H1 (cell line): ENCODE data around the gene COMMD1. TPM values are rescaled to one million over a fixed set of nuclear protein-coding genes. Genes with fewer than 3 reads are reported as not detected.

ENCODE experiments used
- CTCF ChIA-PET: fragments of 300-600 bp; sonication (Branson Sonifier 250); formaldehyde crosslinking; loops from one replicate; lab custom pipeline; 2021; ENCODE audit not compliant: partially characterized antibody; lab: Charles Lee
- POLR2A ChIA-PET: fragments of 300-600 bp; sonication (Branson Sonifier 250); formaldehyde crosslinking; loops from one replicate; lab custom pipeline; 2021; ENCODE audit warnings: inconsistent platforms; ENCODE audit not compliant: partially characterized antibody; lab: Charles Lee
- DNase-seq, 2 experiments: peaks; one replicate each; pipeline versions ENCODE4 v3.0.0 to v3.0.0-alpha.2; 2010 to 2022; ENCODE audit warnings: low spot score in 2 of 2, low read depth in 1 of 2, mixed read lengths in 1 of 2
- FAIRE-seq: peaks from 2 replicates; lab custom pipeline; 2011; peaks lifted over from hg19 to GRCh38; lab: Jason Lieb, UNC
- H2AFZ ChIP-seq: 2 replicates; pipeline ENCODE4 v1.8.1; 2012; ENCODE audit warnings: low read length, inconsistent platforms
- H2AK5ac ChIP-seq: 2 replicates; pipeline ENCODE4 v1.6.1; 2013; ENCODE audit warnings: low read depth, low read length
- H2BK120ac ChIP-seq: replicated peaks from 2 replicates; pipeline ENCODE3; 2013; ENCODE audit warnings: low read depth, low read length, inconsistent platforms
- H2BK12ac ChIP-seq: 2 replicates; pipeline ENCODE4 v1.6.1; 2013; ENCODE audit warnings: low read depth, low read length
- H2BK15ac ChIP-seq: 2 replicates; pipeline ENCODE4 v1.6.1; 2013; ENCODE audit warnings: low read length
- H2BK20ac ChIP-seq: 2 replicates; pipeline ENCODE4 v1.6.1; 2013; ENCODE audit warnings: low read length
- H2BK5ac ChIP-seq: 2 replicates; pipeline ENCODE4 v1.6.1; 2013; ENCODE audit warnings: low read depth, low read length
- H3K14ac ChIP-seq: 2 replicates; pipeline ENCODE4 v1.6.1; 2013; ENCODE audit warnings: inconsistent platforms; ENCODE audit not compliant: insufficient read length
- H3K18ac ChIP-seq: 2 replicates; pipeline ENCODE4 v1.6.1; 2013; ENCODE audit warnings: low read length; ENCODE audit errors: extremely low read depth
- H3K23ac ChIP-seq: 2 replicates; pipeline ENCODE4 v1.6.1; 2013; ENCODE audit warnings: inconsistent platforms; ENCODE audit not compliant: insufficient read length
- H3K23me2 ChIP-seq: 2 replicates; pipeline ENCODE4 v1.6.1; 2013; ENCODE audit warnings: low read depth, low read length
- H3K27ac ChIP-seq: 2 replicates; pipeline ENCODE4 v1.6.1; 2011; ENCODE audit warnings: low read depth, low read length, inconsistent platforms
- H3K27me3 ChIP-seq, 4 experiments: replicated peaks in 1 of 4; 1 replicate in 1 of 4; 2 replicates in 3 of 4; pipeline versions ENCODE4 v1.6.1 to v1.8.1; 2011 to 2013; ENCODE audit warnings: low read length in 3 of 4, mild to moderate bottlenecking in 3 of 4, inconsistent platforms in 2 of 4, mixed read lengths in 2 of 4, moderate library complexity in 1 of 4; ENCODE audit not compliant: control insufficient read depth in 3 of 4, insufficient read depth in 3 of 4; ENCODE audit errors: extremely low read depth in 1 of 4
- H3K36me3 ChIP-seq, 4 experiments: 2 replicates each; pipeline versions ENCODE4 v1.6.1 to v1.8.1; 2011 to 2013; ENCODE audit warnings: mild to moderate bottlenecking in 4 of 4, low read length in 3 of 4, moderate library complexity in 2 of 4, control low read depth in 1 of 4, inconsistent platforms in 1 of 4; ENCODE audit not compliant: insufficient read depth in 4 of 4, control insufficient read depth in 2 of 4
- H3K4ac ChIP-seq: replicated peaks from 2 replicates; pipeline ENCODE3; 2013; ENCODE audit warnings: low read length, low read depth, mixed read lengths, inconsistent platforms; ENCODE audit not compliant: insufficient read length
- H3K4me1 ChIP-seq, 4 experiments: replicated peaks in 1 of 4; 1 replicate in 1 of 4; 2 replicates in 3 of 4; pipeline versions ENCODE4 v1.6.1 to v1.8.1; 2011 to 2013; ENCODE audit warnings: low read length in 3 of 4, inconsistent platforms in 2 of 4, mixed read lengths in 1 of 4; ENCODE audit not compliant: insufficient read depth in 4 of 4, control insufficient read depth in 3 of 4
- H3K4me2 ChIP-seq, 2 experiments: 2 replicates each; pipeline versions ENCODE4 v1.6.1 to v1.8.1; 2011 to 2013; ENCODE audit warnings: low read depth in 2 of 2, low read length in 2 of 2, control low read depth in 1 of 2, inconsistent platforms in 1 of 2, mild to moderate bottlenecking in 1 of 2; ENCODE audit not compliant: insufficient read depth in 1 of 2
- H3K4me3 ChIP-seq, 4 experiments: fragments of 200-600, 300-600 bp in 1 of 4; sonication (generic), shearing (Covaris generic), sonication (Bioruptor Twin) in 1 of 4; 2 replicates each; pipeline versions ENCODE4 v1.5.1 to v1.8.1; 2011 to 2016; ENCODE audit warnings: low read length in 4 of 4, low read depth in 3 of 4, control low read depth in 2 of 4, inconsistent platforms in 2 of 4, mild to moderate bottlenecking in 2 of 4, mixed read lengths in 1 of 4, moderate library complexity in 1 of 4; ENCODE audit not compliant: insufficient read depth in 2 of 4; ENCODE audit errors: extremely low read depth in 1 of 4
- H3K56ac ChIP-seq: replicated peaks from 2 replicates; pipeline ENCODE3; 2013; ENCODE audit warnings: low read depth, mild to moderate bottlenecking, mixed read lengths, low read length, inconsistent platforms; ENCODE audit not compliant: insufficient read length
- H3K79me1 ChIP-seq: 2 replicates; pipeline ENCODE4 v1.6.1; 2013; ENCODE audit warnings: low read depth, low read length, control low read depth
- H3K79me2 ChIP-seq, 2 experiments: 2 replicates each; pipeline versions ENCODE4 v1.6.1 to v1.8.1; 2012 to 2013; ENCODE audit warnings: low read length in 2 of 2, mild to moderate bottlenecking in 2 of 2, inconsistent platforms in 1 of 2; ENCODE audit not compliant: insufficient read depth in 2 of 2, control insufficient read depth in 1 of 2
- H3K9ac ChIP-seq, 4 experiments: replicated peaks in 1 of 4; 1 replicate in 1 of 4; 2 replicates in 3 of 4; pipeline versions ENCODE4 v1.6.1 to v1.8.1; 2011 to 2013; ENCODE audit warnings: low read depth in 3 of 4, low read length in 3 of 4, control low read depth in 2 of 4, mild to moderate bottlenecking in 2 of 4, moderate library complexity in 2 of 4, inconsistent platforms in 1 of 4; ENCODE audit errors: extremely low read depth in 1 of 4
- H3K9me3 ChIP-seq, 2 experiments: 2 replicates each; pipeline versions ENCODE4 v1.6.1 to v1.8.1; 2012 to 2013; ENCODE audit warnings: mild to moderate bottlenecking in 2 of 2, moderate library complexity in 2 of 2, control low read depth in 1 of 2, inconsistent platforms in 1 of 2, low read depth in 1 of 2, low read length in 1 of 2, mixed read lengths in 1 of 2; ENCODE audit not compliant: insufficient read depth in 2 of 2
- H4K20me1 ChIP-seq, 2 experiments: replicated peaks in 1 of 2; 2 replicates each; pipeline versions ENCODE3 to v1.8.1; 2011 to 2013; ENCODE audit warnings: inconsistent platforms in 2 of 2, low read length in 2 of 2, mild to moderate bottlenecking in 1 of 2; ENCODE audit not compliant: insufficient read depth in 2 of 2, control insufficient read depth in 1 of 2
- H4K5ac ChIP-seq: 2 replicates; pipeline ENCODE4 v1.6.1; 2013; ENCODE audit warnings: low read length, low read depth, mixed read lengths, inconsistent platforms; ENCODE audit not compliant: insufficient read length
- H4K8ac ChIP-seq: 2 replicates; pipeline ENCODE4 v1.8.0; 2013; ENCODE audit warnings: mild to moderate bottlenecking, moderate library complexity, low read length, inconsistent platforms; ENCODE audit not compliant: insufficient read depth; ENCODE audit errors: extremely low read depth
- H4K91ac ChIP-seq: replicated peaks from 2 replicates; pipeline ENCODE3; 2013; ENCODE audit warnings: low read length, mixed read lengths, inconsistent platforms; ENCODE audit not compliant: insufficient read length
- CBX5 ChIP-seq: fragments of 300-800, 300-1000 bp; sonication (generic); IDR thresholded peaks from 2 replicates; pipeline ENCODE4 v1.7.1; 2016; ENCODE audit warnings: antibody characterized with exemption, low read length, low read depth
- CTCF ChIP-seq, 3 experiments: IDR thresholded peaks; 1 replicate in 2 of 3; 2 replicates in 1 of 3; pipeline versions ENCODE4 v1.5.1 to v1.6.1; 2011; ENCODE audit warnings: low read length in 3 of 3, mild to moderate bottlenecking in 3 of 3, inconsistent platforms in 2 of 3, low read depth in 1 of 3, moderate library complexity in 1 of 3; ENCODE audit not compliant: insufficient read depth in 1 of 3; ENCODE audit errors: control extremely low read depth in 1 of 3
- GABPA ChIP-seq: IDR thresholded peaks from 2 replicates; pipeline ENCODE4 v1.6.1; 2011; ENCODE audit warnings: mild to moderate bottlenecking, low read length, moderate library complexity, borderline replicate concordance; ENCODE audit not compliant: insufficient read depth
- JUN ChIP-seq: IDR thresholded peaks from 2 replicates; pipeline ENCODE4 v1.6.1; 2011; ENCODE audit warnings: low read depth, mild to moderate bottlenecking, improper control_type of control experiment, low read length
- MAFK ChIP-seq: IDR thresholded peaks from 2 replicates; pipeline ENCODE4 v1.6.1; 2012; ENCODE audit warnings: low read depth, mild to moderate bottlenecking, improper control_type of control experiment, low read length
- NRF1 ChIP-seq: IDR thresholded peaks from 2 replicates; pipeline ENCODE4 v1.6.1; 2011; ENCODE audit warnings: mild to moderate bottlenecking, low read depth, low read length, improper control_type of control experiment
- POLR2AphosphoS5 ChIP-seq: IDR thresholded peaks from 2 replicates; pipeline ENCODE4 v1.6.1; 2011; ENCODE audit warnings: low read depth, low read length
- RBBP5 ChIP-seq: IDR thresholded peaks from 2 replicates; pipeline ENCODE4 v1.7.1; 2012; ENCODE audit warnings: low read depth, mild to moderate bottlenecking, inconsistent platforms, low read length, moderate library complexity, borderline replicate concordance
- SP4 ChIP-seq: IDR thresholded peaks from 2 replicates; pipeline ENCODE4 v1.6.1; 2012; ENCODE audit warnings: low read length, inconsistent platforms
- WGBS, 2 experiments: shearing (Covaris generic) in 1 of 2; methylation state at CpG; one replicate each; pipeline versions ENCODE4 v1.1.6 to v1.1.7; 2013 to 2015; ENCODE audit warnings: low lambda C conversion rate in 2 of 2, mixed read lengths in 2 of 2, inconsistent platforms in 1 of 2, low coverage in 1 of 2, missing lambda C conversion rate in 1 of 2; ENCODE audit not compliant: insufficient replicate concordance in 2 of 2, insufficient coverage in 1 of 2, insufficient read length in 1 of 2; ENCODE audit errors: extremely low coverage in 1 of 2, missing lambda C conversion rate in 1 of 2; 5-methylcytosine and 5-hydroxymethylcytosine counted together
- polyA plus RNA-seq, 7 experiments: library from polyadenylated mRNA; depleted of rRNA in 3 of 7; stranded (reverse) in 5 of 7; unstranded in 2 of 7; fragments of >200 nt in 5 of 7; fragments of 200-250 nt in 2 of 7; gene quantifications; 1 replicate in 5 of 7; 2 replicates in 1 of 7; 4 replicates in 1 of 7; pipeline versions ENCODE4 v1.2.1 to v1.2.3, GENCODE V29; 2011 to 2013; ENCODE audit warnings: missing spikeins in 2 of 7, mixed read lengths in 2 of 7
- total RNA-seq: library from RNA; stranded (reverse); fragmentation: NEBNext Ultra II Directional; extraction: Animal tissue kit (Norgen Biotek cat#: 25700); gene quantifications from 2 replicates; pipeline ENCODE4 v1.2.1, GENCODE V29; 2021

COMMD1 gene
- total and polyA plus RNA-seq, 2 of the 8 experiments (the other 6 are each of a cell fraction or from before 2014, with no cell fraction given): 23.5 to 28.3 TPM

GRCh38 chr2:62180975-62181374, 275.5 kb downstream of the COMMD1 start:
- Histone ChIP-seq H3K23ac (no peak overlapping the region), H3K9me3 (no peaks in the 10 kb centered on the region), H3K56ac (no peak overlapping the region), H2BK12ac (no peak overlapping the region), H3K4me1 (peaks cover 0 to 11% (median 0%) of the 10 kb centered on the region in 4 experiments; a peak in 3 of 7 replicates), H3K18ac (no peak overlapping the region), H3K4me3 (no peak overlapping the region), H3K27me3 (peaks cover 0 to 2% (median 0%) of the 10 kb centered on the region in 4 experiments; a peak in 1 of 7 replicates), H4K5ac (no peak overlapping the region), H2BK15ac (no peak overlapping the region), H3K27ac (no peak overlapping the region), H2BK5ac (no peak overlapping the region), H3K36me3 (no peaks in the 10 kb centered on the region), H2BK20ac (no peak overlapping the region), H2AFZ (no peak overlapping the region), H3K23me2 (no peaks in the 10 kb centered on the region), H2BK120ac (no peak overlapping the region), H3K4ac (no peak overlapping the region), H3K14ac (no peak overlapping the region), H3K4me2 (no peak overlapping the region), H4K8ac (no peak overlapping the region), H4K20me1 (no peaks in the 10 kb centered on the region), H4K91ac (no peak overlapping the region), H3K9ac (no peak overlapping the region), H2AK5ac (no peak overlapping the region), H3K79me2 (no peaks in the 10 kb centered on the region), H3K79me1 (no peaks in the 10 kb centered on the region)
- POLR2A ChIA-PET: no interaction called here
- DNase-seq: no peak
- no peak for FAIRE-seq
- CTCF ChIA-PET: no interaction called here
- 88% methylated on average over 4 of the region's 4 CpGs; no CpG with 5 or more reads in 1 of the 2 experiments for WGBS, 2 experiments
- no peak for TF ChIP-seq CTCF (IDR thresholded peaks at IDR 0.05; ENCODE audit: control extremely low read depth in 1 of 3, insufficient read depth in 1 of 3, low read depth in 1 of 3, low read length in 3 of 3)
- no peak for TF ChIP-seq RBBP5
- no peak for TF ChIP-seq POLR2AphosphoS5
- no peak for TF ChIP-seq JUN
- no peak for TF ChIP-seq MAFK
- no peak for TF ChIP-seq SP4
- TF ChIP-seq CBX5: no peak
- TF ChIP-seq NRF1: no peak
- TF ChIP-seq GABPA: no peak
